AG04450 (cell line): ENCODE measurements around the gene EPS8L3. TPM values are rescaled to one million over a fixed set of nuclear protein-coding genes. Genes with fewer than 3 reads are reported as not detected.

Experiments used
- CTCF ChIA-PET: fragments of 300-600, 350-600 bp; formaldehyde crosslinking; extraction: SDS; loops from one replicate; lab custom pipeline; 2022; ENCODE audit warnings: antibody characterized with exemption, inconsistent platforms; lab: Charles Lee
- POLR2A ChIA-PET: fragments of 350-600 bp; formaldehyde crosslinking; extraction: SDS; loops from one replicate; lab custom pipeline; 2021; ENCODE audit warnings: antibody characterized with exemption, inconsistent platforms; lab: Yijun Ruan, JAX
- DNase-seq: peaks from one replicate; pipeline ENCODE4 v3.0.0-alpha.2; 2011; ENCODE audit warnings: low read depth, low spot score
- H3K27ac ChIP-seq: one replicate; pipeline ENCODE4 v1.5.1; 2012; ENCODE audit warnings: low read depth, low read length, control low read depth
- H3K27me3 ChIP-seq: one replicate; pipeline ENCODE4 v1.6.0; 2012; ENCODE audit warnings: low read length; ENCODE audit not compliant: control insufficient read depth, insufficient read depth
- H3K4me3 ChIP-seq: 2 replicates; pipeline ENCODE4 v1.5.1; 2011; ENCODE audit warnings: mild to moderate bottlenecking, low read depth, low read length, control low read depth
- H3K9me3 ChIP-seq: 2 replicates; pipeline ENCODE4 v1.5.1; 2012; ENCODE audit warnings: low read length; ENCODE audit not compliant: control insufficient read depth, insufficient read depth
- polyA plus RNA-seq: library from polyadenylated mRNA; depleted of rRNA; stranded (reverse); fragments of >200 nt; gene quantifications from 2 replicates; pipeline ENCODE4 v1.2.3, GENCODE V29; 2011
- TF ChIP-seq, protein P1 (sequence below): IDR thresholded peaks from 2 replicates; pipeline ENCODE4 v1.5.1; 2011; ENCODE audit warnings: low read depth, low read length, control low read depth, inconsistent platforms

Gene EPS8L3
- polyA plus RNA-seq, 1 experiment: not detected

DNA sequence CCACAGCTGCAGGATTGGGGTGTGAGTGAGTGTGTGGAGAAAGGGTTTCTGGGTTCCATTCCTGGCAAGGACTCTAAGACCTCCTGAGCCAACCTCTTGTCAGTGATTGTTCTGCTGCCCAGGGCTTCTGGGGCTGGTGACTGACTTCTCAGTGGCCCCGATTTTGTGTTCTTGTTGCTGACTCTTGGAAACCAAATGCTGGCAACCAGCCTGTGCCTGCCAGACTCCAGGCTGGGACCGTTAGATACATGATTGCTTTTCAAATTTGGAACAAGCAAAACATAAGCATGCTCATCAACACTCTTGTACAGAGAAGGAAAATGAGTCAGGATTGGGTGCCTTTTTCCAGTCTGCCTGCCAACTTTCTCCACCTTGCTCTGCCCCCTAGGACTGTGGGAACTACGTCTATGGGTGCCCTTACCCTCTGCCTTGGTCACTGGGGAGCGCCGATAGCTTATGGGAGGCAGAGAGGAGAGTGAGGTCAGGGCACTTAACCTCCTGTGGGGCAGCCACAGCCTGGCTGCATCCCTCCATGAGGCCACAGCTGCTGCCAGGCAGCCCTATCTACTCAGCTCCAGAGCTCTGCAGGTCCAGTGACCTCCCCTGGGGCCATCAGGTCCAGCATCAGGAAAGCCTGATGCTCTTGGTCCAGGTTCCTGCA, 39.3 kb upstream of the EPS8L3 start:
- Histone ChIP-seq H3K9me3 (no peaks in the 10 kb centered on the region; the same call in 1 of the 2 replicates), H3K27me3 (no peaks in the 10 kb centered on the region), H3K27ac (no peak overlapping the region), H3K4me3 (no peak overlapping the region)
- CTCF ChIA-PET: interaction anchor here (0.9 kb wide), 1 partner anchor 22 kb away, joined by 4 read pairs; no protein-coding TSS in a partner anchor
- TF ChIP-seq, protein P1, sequence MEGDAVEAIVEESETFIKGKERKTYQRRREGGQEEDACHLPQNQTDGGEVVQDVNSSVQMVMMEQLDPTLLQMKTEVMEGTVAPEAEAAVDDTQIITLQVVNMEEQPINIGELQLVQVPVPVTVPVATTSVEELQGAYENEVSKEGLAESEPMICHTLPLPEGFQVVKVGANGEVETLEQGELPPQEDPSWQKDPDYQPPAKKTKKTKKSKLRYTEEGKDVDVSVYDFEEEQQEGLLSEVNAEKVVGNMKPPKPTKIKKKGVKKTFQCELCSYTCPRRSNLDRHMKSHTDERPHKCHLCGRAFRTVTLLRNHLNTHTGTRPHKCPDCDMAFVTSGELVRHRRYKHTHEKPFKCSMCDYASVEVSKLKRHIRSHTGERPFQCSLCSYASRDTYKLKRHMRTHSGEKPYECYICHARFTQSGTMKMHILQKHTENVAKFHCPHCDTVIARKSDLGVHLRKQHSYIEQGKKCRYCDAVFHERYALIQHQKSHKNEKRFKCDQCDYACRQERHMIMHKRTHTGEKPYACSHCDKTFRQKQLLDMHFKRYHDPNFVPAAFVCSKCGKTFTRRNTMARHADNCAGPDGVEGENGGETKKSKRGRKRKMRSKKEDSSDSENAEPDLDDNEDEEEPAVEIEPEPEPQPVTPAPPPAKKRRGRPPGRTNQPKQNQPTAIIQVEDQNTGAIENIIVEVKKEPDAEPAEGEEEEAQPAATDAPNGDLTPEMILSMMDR: no peak
- DNase-seq: no peak
- POLR2A ChIA-PET: no interaction called here

DNA sequence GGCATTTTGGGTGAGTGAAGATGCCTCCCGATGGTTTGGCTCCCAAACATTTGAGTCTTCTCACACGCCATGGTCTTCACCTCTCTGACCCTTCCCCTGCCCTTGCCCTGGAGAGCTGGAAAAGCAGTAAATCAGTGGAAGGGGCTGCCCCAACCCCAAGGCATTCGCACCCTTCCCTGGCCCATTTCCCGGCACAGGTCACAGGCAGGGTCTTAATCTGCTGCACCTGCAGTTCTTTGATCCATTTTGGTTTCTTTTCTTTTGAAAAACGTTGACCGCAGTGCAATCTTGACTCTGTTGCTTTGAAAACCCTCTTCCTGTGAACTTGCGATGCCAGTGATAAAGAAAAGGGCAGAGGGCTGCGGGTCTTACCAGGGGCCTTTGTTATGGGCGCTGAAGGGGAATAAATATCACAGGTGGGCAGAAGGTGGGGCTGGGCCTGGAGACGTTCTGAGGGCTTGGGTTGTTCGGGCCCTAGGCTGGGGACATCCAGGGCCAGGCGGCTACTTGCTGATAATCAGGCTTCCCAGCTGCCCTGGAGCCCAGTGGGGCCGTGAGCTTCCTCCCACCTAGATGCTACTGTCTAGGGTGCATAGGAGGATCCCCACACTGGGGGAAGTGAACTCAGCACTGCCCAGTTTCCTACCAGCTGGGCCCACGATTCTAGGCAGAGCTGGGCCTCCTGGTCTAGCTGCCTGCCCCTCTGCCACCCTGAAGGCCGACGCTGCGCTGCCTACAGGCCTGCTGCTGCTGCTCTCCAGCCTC, 38.6 kb upstream of the EPS8L3 start:
- no peak overlapping the region for H3K4me3 ChIP-seq
- no peaks in the 10 kb centered on the region for H3K27me3 ChIP-seq
- POLR2A ChIA-PET: interaction anchor here (1.3 kb wide), 1 partner anchor 254 kb away, joined by 4 read pairs; the partner anchor contains the start of gene GNAI3
- CTCF ChIA-PET: interaction anchor here (0.9 kb wide), 1 partner anchor 8 kb away, joined by 3 read pairs; no protein-coding TSS in a partner anchor
- TF ChIP-seq, protein P1: no peak
- DNase-seq: no peak
- no peaks in the 10 kb centered on the region; the same call in 1 of the 2 replicates for H3K9me3 ChIP-seq
- no peak overlapping the region for H3K27ac ChIP-seq

DNA sequence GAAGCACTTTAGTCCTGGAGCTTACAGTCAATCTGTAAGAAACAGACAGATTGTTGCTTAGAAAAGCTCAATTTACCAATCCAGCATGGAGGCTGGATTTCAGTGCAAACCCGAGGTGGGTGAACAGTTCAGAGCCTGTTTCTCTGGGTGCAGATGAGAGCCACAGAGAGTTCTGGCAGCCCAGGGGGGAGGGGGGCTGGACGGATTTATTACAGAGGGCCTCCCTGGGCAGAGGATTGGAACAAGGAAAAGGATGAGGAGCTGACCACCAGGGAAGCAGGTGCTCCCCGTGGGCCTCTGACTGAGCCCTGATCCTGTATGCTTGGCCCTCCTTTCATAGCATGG, 38.0 kb upstream of the EPS8L3 start:
- ChIA-PET CTCF (interaction anchor here (0.9 kb wide), 1 partner anchor 9 kb away, joined by 3 read pairs; no protein-coding TSS in a partner anchor), POLR2A (interaction anchor here (1.3 kb wide), 1 partner anchor 253 kb away, joined by 4 read pairs; the partner anchor contains the start of gene GNAI3)
- H3K27me3 ChIP-seq: no peaks in the 10 kb centered on the region
- TF ChIP-seq, protein P1: no peak
- DNase-seq: no peak
- no peak overlapping the region for H3K27ac ChIP-seq
- H3K9me3 ChIP-seq: no peaks in the 10 kb centered on the region; the same call in 1 of the 2 replicates
- H3K4me3 ChIP-seq: no peak overlapping the region

DNA sequence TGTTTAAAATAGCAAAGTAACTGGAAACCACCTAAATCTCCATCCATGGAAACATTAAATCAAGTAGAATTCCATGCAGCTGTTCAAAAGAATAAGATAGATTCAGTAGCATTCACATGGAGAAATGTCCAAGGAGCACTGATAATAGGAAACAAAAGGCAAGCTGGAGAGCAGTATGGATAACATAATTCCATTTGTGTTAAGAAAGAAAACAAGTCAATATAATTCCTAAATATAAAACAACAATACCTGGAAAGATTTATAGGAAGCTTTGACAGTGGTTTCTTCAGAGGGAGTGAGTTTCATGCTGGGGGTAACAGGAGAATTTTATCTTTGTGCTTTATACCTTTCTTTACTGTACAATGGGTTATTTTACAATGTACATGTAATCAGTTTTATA, 36.6 kb upstream of the EPS8L3 start:
- H3K4me3 ChIP-seq: no peak overlapping the region
- no peaks in the 10 kb centered on the region for H3K27me3 ChIP-seq
- H3K27ac ChIP-seq: no peak overlapping the region
- DNase-seq: no peak
- POLR2A ChIA-PET: no interaction called here
- TF ChIP-seq, protein P1: no peak
- H3K9me3 ChIP-seq: no peaks in the 10 kb centered on the region; the same call in 1 of the 2 replicates
- CTCF ChIA-PET: interaction anchor here (0.7 to 1.2 kb wide), 2 partner anchors 184 to 287 kb away, joined by 4 read pairs; no protein-coding TSS in a partner anchor
